A549 treated with AZD2906 at 1 μM for 4 hours (cell line): ENCODE measurements around the gene ERGIC1. TPM values are rescaled to one million over a fixed set of nuclear protein-coding genes. Genes with fewer than 3 reads are reported as not detected.

Experiments
- total RNA-seq: library from RNA; stranded (reverse); fragments of 200-300 nt; extraction: Qiagen RNA extraction; gene quantifications from 5 replicates; pipeline ENCODE4 v1.2.3, GENCODE V29; 2022

ERGIC1 gene, protein sequence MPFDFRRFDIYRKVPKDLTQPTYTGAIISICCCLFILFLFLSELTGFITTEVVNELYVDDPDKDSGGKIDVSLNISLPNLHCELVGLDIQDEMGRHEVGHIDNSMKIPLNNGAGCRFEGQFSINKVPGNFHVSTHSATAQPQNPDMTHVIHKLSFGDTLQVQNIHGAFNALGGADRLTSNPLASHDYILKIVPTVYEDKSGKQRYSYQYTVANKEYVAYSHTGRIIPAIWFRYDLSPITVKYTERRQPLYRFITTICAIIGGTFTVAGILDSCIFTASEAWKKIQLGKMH
- 290 to 340 TPM (median 332 TPM) in 5 replicates for total RNA-seq

DNA sequence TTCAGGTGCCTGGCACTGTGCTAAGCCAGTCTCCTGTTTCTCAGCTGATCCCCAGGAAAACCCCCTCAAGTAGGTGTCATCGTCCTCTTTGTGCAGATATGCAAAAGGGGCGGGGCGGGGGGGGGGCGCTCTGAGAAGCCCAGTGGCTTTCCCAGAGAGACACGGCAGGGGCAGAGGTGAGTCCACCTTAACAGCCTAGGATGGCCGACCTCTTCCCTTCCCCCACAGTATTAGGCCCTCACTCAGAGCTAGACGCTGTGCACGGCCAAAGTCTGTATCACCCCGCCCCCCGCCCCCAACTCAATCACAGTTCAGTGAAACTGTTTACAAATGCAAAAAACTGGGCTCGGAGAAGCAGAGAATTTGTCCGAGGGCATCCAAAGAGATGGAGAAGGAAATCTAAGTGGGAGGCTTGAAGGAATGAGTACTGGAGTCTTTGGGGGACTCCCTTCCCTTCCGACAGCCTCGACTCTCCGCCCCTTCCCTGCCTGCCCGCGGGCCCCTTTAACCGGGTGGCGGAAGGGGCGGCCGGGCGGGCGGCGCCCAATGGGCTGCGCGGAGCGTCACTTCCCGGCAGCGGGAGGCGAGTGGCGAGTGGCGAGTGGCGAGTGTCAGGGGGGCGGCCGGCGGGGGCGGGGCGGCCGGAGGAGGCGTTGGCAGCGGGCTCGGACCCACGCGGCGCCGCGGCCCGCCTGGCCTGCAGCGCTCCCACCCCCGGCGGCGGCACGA is at the start of gene ERGIC1:
Gene ERGIC1 (plus strand): TSS at position 566 of the 729 bp plus-strand sequence. CDS start 163 bp downstream, at position 729.

DNA sequence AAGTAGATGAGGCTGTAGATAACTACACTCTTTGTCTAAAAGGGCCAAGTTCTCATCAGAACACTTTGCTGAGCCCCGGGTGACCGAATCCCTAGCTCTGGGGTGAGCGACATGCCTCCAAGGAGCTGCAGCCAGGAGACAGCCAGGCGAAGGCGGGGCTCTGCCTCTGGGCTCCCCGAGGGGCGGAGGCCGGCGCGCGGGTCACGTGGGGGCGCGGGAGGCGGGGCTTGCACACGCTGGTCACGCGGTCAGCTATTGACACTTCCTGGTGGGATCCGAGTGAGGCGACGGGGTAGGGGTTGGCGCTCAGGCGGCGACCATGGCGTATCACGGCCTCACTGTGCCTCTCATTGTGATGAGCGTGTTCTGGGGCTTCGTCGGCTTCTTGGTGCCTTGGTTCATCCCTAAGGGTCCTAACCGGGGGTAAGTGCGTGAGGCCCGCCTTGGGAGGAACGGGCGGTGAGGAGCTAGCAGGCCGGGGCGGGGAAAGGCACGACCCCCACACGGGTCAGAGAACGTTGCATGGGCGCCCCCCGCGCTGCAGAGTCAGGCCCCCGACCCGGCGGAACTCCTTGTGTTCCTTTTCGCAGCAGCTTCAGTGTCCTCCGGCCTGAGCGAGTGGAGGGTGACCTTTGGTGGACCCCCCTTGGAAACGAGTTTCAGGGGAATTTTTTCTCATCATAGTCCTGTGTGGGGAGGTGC is 149.6 kb downstream of the ERGIC1 start, which contains the start of gene ATP6V0E1:
Gene ATP6V0E1 (plus strand): TSS at position 230 of the 702 bp plus-strand sequence. CDS start 90 bp downstream, at position 320.

Other genes starting within 250 kb of the ERGIC1 start
- gene NEURL1B, start 193.0 kb upstream of the ERGIC1 start, total RNA-seq: 9.9 to 12.0 TPM (median 10.9 TPM) in 5 replicates
- gene DUSP1, start 63.1 kb upstream of the ERGIC1 start, total RNA-seq: 523 to 674 TPM (median 614 TPM) in 5 replicates
- 119 to 128 TPM (median 126 TPM) in 5 replicates for gene RPL26L1, start 125.2 kb downstream of the ERGIC1 start, total RNA-seq
- 239 to 402 TPM (median 361 TPM) in 5 replicates for gene ATP6V0E1, start 149.5 kb downstream of the ERGIC1 start, total RNA-seq
- 2.2 to 3.0 TPM (median 2.5 TPM) in 5 replicates for gene CREBRF, start 222.1 kb downstream of the ERGIC1 start, total RNA-seq